ENCODE measurements around the gene UBAP2. TPM values are rescaled to one million over a fixed set of nuclear protein-coding genes. Genes with fewer than 3 reads are reported as not detected.
"Not testable (repeated sequence)": the region's sequence is repeated elsewhere in the genome, so short reads cannot be mapped to it uniquely, and the experiment has no call there.

UBAP2 gene
- total RNA-seq, 4 donors from 2014 or later, result 29.7 to 36.9 (median 34.3) TPM

GRCh38 chr9:34025811-34026210, 22.9 kb downstream of the UBAP2 start:
- Histone ChIP-seq H3K36me3 (peaks cover 0 to 17% (median 0%) of the 10 kb centered on the region in 3 donors), H3K4me3 (no peak overlapping the region), H3K9me3 (no peaks in the 10 kb centered on the region), H3K4me1 (no peaks in the 10 kb centered on the region), H3K27me3 (no peaks in the 10 kb centered on the region), H3K27ac (no peak overlapping the region)
- TF ChIP-seq EP300 (IDR thresholded peaks at IDR 0.05) (no peak), CTCF (IDR thresholded peaks at IDR 0.05) (no peak)
- no peak for DNase-seq (ENCODE audit: low spot score in 2 of 2)
- WGBS, 2 donors, result 86 to 92% methylated on average over 5 of the region's 5 CpGs

GRCh38 chr9:34025062-34025461, 23.6 kb downstream of the UBAP2 start:
- TF ChIP-seq CTCF (IDR thresholded peaks at IDR 0.05) (no peak), EP300 (IDR thresholded peaks at IDR 0.05) (no peak), POLR2A (IDR thresholded peaks at IDR 0.05) (no peak)
- H3K27ac ChIP-seq, result no peak overlapping the region
- no peaks in the 10 kb centered on the region for H3K27me3 ChIP-seq
- no peaks in the 10 kb centered on the region for H3K9me3 ChIP-seq
- H3K36me3 ChIP-seq, result peaks cover 0 to 9% (median 0%) of the 10 kb centered on the region in 3 donors
- no peak for DNase-seq (ENCODE audit: low spot score in 2 of 2)
- no peaks in the 10 kb centered on the region for H3K4me1 ChIP-seq
- 95 to 97% methylated on average over 1 of the region's 1 CpG for WGBS, 2 donors
- no peak overlapping the region for H3K4me3 ChIP-seq

DNA sequence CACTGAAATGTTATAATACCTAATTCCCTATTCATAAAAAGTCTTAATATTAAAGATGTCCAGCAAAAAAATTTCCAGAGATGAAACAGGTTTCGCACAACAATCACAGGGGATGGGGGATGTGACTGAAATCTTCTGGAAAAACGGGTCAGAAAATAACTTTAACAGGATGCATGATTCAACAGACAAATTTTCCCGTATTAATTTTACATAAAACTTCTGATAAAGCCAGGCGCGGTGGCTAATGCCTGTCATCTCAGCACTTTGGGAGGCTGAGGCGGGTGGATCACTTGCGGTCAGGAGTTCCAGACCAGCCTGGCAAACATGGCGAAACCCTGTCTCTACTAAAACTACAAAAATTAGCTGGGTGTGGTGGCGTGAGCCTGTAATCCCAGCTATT, 24.2 kb downstream of the UBAP2 start:
- not testable (repeated sequence) for H3K36me3 ChIP-seq; H3K9me3 ChIP-seq; H3K27me3 ChIP-seq; DNase-seq (ENCODE audit: low spot score in 2 of 2); H3K4me1 ChIP-seq; H3K27ac ChIP-seq; H3K4me3 ChIP-seq
- 93 to 94% methylated on average over 9 of the region's 9 CpGs for whole genome bisulfite sequencing, 2 donors

DNA sequence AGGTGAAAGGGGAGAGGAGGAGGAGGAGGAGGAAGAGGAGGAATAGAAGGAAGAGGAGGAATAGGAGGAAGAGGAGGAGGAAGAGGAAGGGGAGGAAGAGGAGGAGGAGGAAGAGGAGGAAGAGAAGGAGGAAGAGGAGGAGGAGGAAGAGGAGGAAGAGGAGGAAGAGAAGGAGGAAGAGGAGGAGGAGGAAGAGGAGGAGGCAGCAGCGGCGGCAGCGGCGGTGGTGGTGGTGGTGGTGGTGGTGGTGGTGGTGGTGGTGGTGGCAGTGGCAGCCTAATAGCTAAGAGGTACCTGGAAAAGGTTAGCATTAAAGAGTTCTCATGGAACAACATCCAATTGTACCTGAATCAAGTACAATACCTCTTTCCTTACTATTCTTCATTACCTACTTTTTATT, 32.5 kb downstream of the UBAP2 start:
- no peaks in the 10 kb centered on the region for H3K27me3 ChIP-seq
- peaks cover 0 to 37% (median 0%) of the 10 kb centered on the region in 3 donors for H3K36me3 ChIP-seq
- H3K4me3 ChIP-seq, result no peak overlapping the region
- no peak for DNase-seq (ENCODE audit: low spot score in 2 of 2)
- 66 to 78% methylated on average over 4 of the region's 4 CpGs for WGBS, 2 donors
- H3K4me1 ChIP-seq, result no peaks in the 10 kb centered on the region
- no peaks in the 10 kb centered on the region for H3K9me3 ChIP-seq
- TF ChIP-seq EP300 (IDR thresholded peaks at IDR 0.05), result no peak
- no peak for TF ChIP-seq POLR2A (IDR thresholded peaks at IDR 0.05)
- no peak for TF ChIP-seq CTCF (IDR thresholded peaks at IDR 0.05)
- no peak overlapping the region for H3K27ac ChIP-seq

GRCh38 chr9:34010979-34011378, 37.7 kb downstream of the UBAP2 start:
- TF ChIP-seq CTCF (IDR thresholded peaks at IDR 0.05), result peak in 4 of 5 experiments; percentile 23 to 36 (median 26)
- no peak for TF ChIP-seq EP300 (IDR thresholded peaks at IDR 0.05)
- Histone ChIP-seq H3K4me3 (no peak overlapping the region), H3K27ac (no peak overlapping the region), H3K36me3 (peaks cover 0 to 54% (median 0%) of the 10 kb centered on the region in 3 donors), H3K4me1 (no peaks in the 10 kb centered on the region), H3K27me3 (no peaks in the 10 kb centered on the region), H3K9me3 (no peaks in the 10 kb centered on the region)
- WGBS, 2 donors, result 56% methylated on average over 4 of the region's 4 CpGs
- peak in 1 of 2 donors; percentile 10 for DNase-seq (ENCODE audit: low spot score in 2 of 2)

GRCh38 chr9:34001951-34002350, 46.7 kb downstream of the UBAP2 start:
- DNase-seq (ENCODE audit: low spot score in 2 of 2), result no peak
- TF ChIP-seq EP300 (IDR thresholded peaks at IDR 0.05) (no peak), CTCF (IDR thresholded peaks at IDR 0.05) (no peak), POLR2A (IDR thresholded peaks at IDR 0.05) (no peak)
- H3K36me3 ChIP-seq, result peaks cover 0 to 37% (median 0%) of the 10 kb centered on the region in 3 donors

More at GRCh38 chr9:34001951-34002350, 46.7 kb downstream of the UBAP2 start:
- no peaks in the 10 kb centered on the region for H3K9me3 ChIP-seq
- no peak overlapping the region for H3K27ac ChIP-seq
- H3K4me1 ChIP-seq, result no peaks in the 10 kb centered on the region
- no peak overlapping the region for H3K4me3 ChIP-seq
- no peaks in the 10 kb centered on the region for H3K27me3 ChIP-seq
- 83% methylated on average over 2 of the region's 2 CpGs for WGBS, 2 donors

Measured in tibial nerve (tissue), 4 donors.